HCT116 (cell line): ENCODE measurements around the gene SMIM20. TPM values are rescaled to one million over a fixed set of nuclear protein-coding genes. Genes with fewer than 3 reads are reported as not detected.

Experiments used
- ATAC-seq: fragments of 200-7000 bp; cut with Tn5 transposase; 2 replicates; pipeline ENCODE4 v1.9.1; 2020; ENCODE audit warnings: mild to moderate bottlenecking, moderate library complexity
- BruUV-seq: library from RNA; stranded (reverse); fragments of 400-500 nt; replicated peaks from 2 replicates; lab custom pipeline; 2021; lab: Mats Ljungman, UMichigan
- CTCF ChIA-PET: fragments of 300-600 bp; sonication (Branson Sonifier 250); formaldehyde crosslinking; loops from one replicate; lab custom pipeline; 2021; ENCODE audit warnings: antibody characterized with exemption; lab: Charles Lee
- POLR2A ChIA-PET: fragments of 300-600, 350-600 bp; sonication (Branson Sonifier 250); formaldehyde crosslinking; loops from one replicate; lab custom pipeline; 2021; ENCODE audit warnings: antibody characterized with exemption; lab: Charles Lee
- RAD21 ChIA-PET, 2 experiments: fragments of 300-600 bp; sonication (Branson Sonifier 250); formaldehyde crosslinking; loops; one replicate each; lab custom pipeline; 2023; ENCODE audit warnings: low total read pairs in 2 of 2; ENCODE audit not compliant: uncharacterized antibody in 2 of 2, unreplicated experiment in 2 of 2, low non-redundant PET in 1 of 2; lab: Charles Lee
- DNase-seq: peaks from one replicate; pipeline ENCODE4 v3.0.0-alpha.2; 2010; ENCODE audit warnings: low read depth, low spot score
- H2AFZ ChIP-seq: fragments of 200-600 bp; shearing (Covaris generic), sonication (generic); 2 replicates; pipeline ENCODE4 v1.6.1; 2017; ENCODE audit warnings: low read depth, mixed run types, mixed read lengths, antibody characterized with exemption, low read length; ENCODE audit not compliant: poor library complexity, severe bottlenecking
- H3K27ac ChIP-seq: 2 replicates; pipeline ENCODE4 v1.5.1; 2012; ENCODE audit warnings: low read depth, low read length
- H3K27me3 ChIP-seq: fragments of 200-600 bp; sonication (generic); 2 replicates; pipeline ENCODE4 v1.6.1; 2016; ENCODE audit warnings: mixed run types, low read length, mixed read lengths; ENCODE audit not compliant: insufficient read depth
- H3K36me3 ChIP-seq, 2 experiments: fragments of 200-500 bp in 1 of 2; fragments of 200-600 bp in 1 of 2; sonication (Bioruptor generic) in 1 of 2; sonication (generic) in 1 of 2; 2 replicates each; pipeline versions ENCODE4 v1.5.1 to v1.6.1; 2014 to 2016; ENCODE audit warnings: low read length in 2 of 2, inconsistent platforms in 1 of 2, mixed read lengths in 1 of 2, mixed run types in 1 of 2; ENCODE audit not compliant: insufficient read depth in 2 of 2, control insufficient read depth in 1 of 2
- H3K4me1 ChIP-seq, 2 experiments: fragments of 200-600 bp in 1 of 2; sonication (generic) in 1 of 2; 2 replicates each; pipeline versions ENCODE4 v1.5.1 to v1.6.1; 2012 to 2017; ENCODE audit warnings: low read length in 2 of 2, inconsistent platforms in 1 of 2, mild to moderate bottlenecking in 1 of 2, mixed read lengths in 1 of 2, mixed run types in 1 of 2, moderate library complexity in 1 of 2; ENCODE audit not compliant: insufficient read depth in 2 of 2, control insufficient read depth in 1 of 2
- H3K4me2 ChIP-seq: fragments of 200-600 bp; sonication (generic); 2 replicates; pipeline ENCODE4 v1.6.1; 2017; ENCODE audit warnings: mixed run types, low read length, mixed read lengths
- H3K4me3 ChIP-seq, 2 experiments: fragments of 200-600 bp in 1 of 2; sonication (generic) in 1 of 2; replicated peaks in 1 of 2; 2 replicates each; pipeline ENCODE4 v1.5.1; 2011 to 2016; ENCODE audit warnings: low read length in 2 of 2, control low read depth in 1 of 2, low read depth in 1 of 2, mild to moderate bottlenecking in 1 of 2, mixed read lengths in 1 of 2, mixed run types in 1 of 2
- H3K79me2 ChIP-seq: fragments of 200-600 bp; sonication (generic); 2 replicates; pipeline ENCODE4 v1.6.1; 2017; ENCODE audit warnings: mild to moderate bottlenecking, mixed run types, low read length, moderate library complexity, mixed read lengths; ENCODE audit not compliant: insufficient read depth
- H3K9ac ChIP-seq: fragments of 200-600 bp; sonication (generic); 2 replicates; pipeline ENCODE4 v1.6.1; 2016; ENCODE audit warnings: low read length, mixed read lengths
- H3K9me2 ChIP-seq: fragments of 200-600 bp; sonication (generic), shearing (Covaris generic); 2 replicates; pipeline ENCODE4 v1.6.1; 2017; ENCODE audit warnings: mixed run types, mild to moderate bottlenecking, moderate library complexity; ENCODE audit not compliant: insufficient read depth
- H3K9me3 ChIP-seq, 2 experiments: fragments of 200-500 bp in 1 of 2; fragments of 200-600 bp in 1 of 2; sonication (Bioruptor generic) in 1 of 2; sonication (generic) in 1 of 2; 2 replicates each; pipeline ENCODE4 v1.6.1; 2014 to 2017; ENCODE audit warnings: low read length in 2 of 2, mixed read lengths in 2 of 2, inconsistent platforms in 1 of 2, low read depth in 1 of 2, mild to moderate bottlenecking in 1 of 2, mixed run types in 1 of 2, moderate library complexity in 1 of 2; ENCODE audit not compliant: control insufficient read depth in 1 of 2, insufficient read depth in 1 of 2
- H4K20me1 ChIP-seq: fragments of 200-600 bp; sonication (generic), shearing (Covaris generic); 2 replicates; pipeline ENCODE4 v1.6.1; 2017; ENCODE audit warnings: mixed run types, mild to moderate bottlenecking, moderate library complexity; ENCODE audit not compliant: insufficient read depth
- CBX3 ChIP-seq: IDR thresholded peaks from 2 replicates; pipeline ENCODE4 v1.6.1; 2012; ENCODE audit warnings: low read depth
- CEBPB ChIP-seq: IDR thresholded peaks from 2 replicates; pipeline ENCODE4 v1.6.1; 2012; ENCODE audit warnings: low read depth
- CTCF ChIP-seq, 3 experiments: fragments of 200-600 bp in 1 of 3; sonication (generic) in 1 of 3; IDR thresholded peaks in 2 of 3; conservative IDR thresholded peaks in 1 of 3; 2 replicates each; pipeline ENCODE4 v1.5.1; 2012 to 2017; ENCODE audit warnings: low read depth in 2 of 3, low read length in 2 of 3, antibody characterized with exemption in 1 of 3, borderline replicate concordance in 1 of 3, control low read depth in 1 of 3, mild to moderate bottlenecking in 1 of 3, mixed read lengths in 1 of 3, mixed run types in 1 of 3, moderate library complexity in 1 of 3; ENCODE audit not compliant: insufficient read depth in 1 of 3
- EGR1 ChIP-seq: IDR thresholded peaks from 2 replicates; pipeline ENCODE4 v1.6.1; 2012; ENCODE audit warnings: low read depth
- ELF1 ChIP-seq: IDR thresholded peaks from 2 replicates; pipeline ENCODE4 v1.6.1; 2012; ENCODE audit warnings: low read depth, borderline replicate concordance
- EZH2 ChIP-seq: fragments of 200-600 bp; sonication (generic); IDR thresholded peaks from 2 replicates; pipeline ENCODE4 v1.6.1; 2017; ENCODE audit warnings: antibody characterized with exemption, mixed run types
- EZH2phosphoT487 ChIP-seq: fragments of 200-600 bp; IDR thresholded peaks from 2 replicates; pipeline ENCODE4 v1.6.1; 2018; ENCODE audit warnings: antibody characterized with exemption, borderline replicate concordance
- FOSL1 ChIP-seq: IDR thresholded peaks from 2 replicates; pipeline ENCODE4 v1.6.1; 2012; ENCODE audit warnings: low read depth
- JUND ChIP-seq: IDR thresholded peaks from 2 replicates; pipeline ENCODE4 v1.6.1; 2012
- POLR2A ChIP-seq: IDR thresholded peaks from 2 replicates; pipeline ENCODE4 v1.7.0; 2011; ENCODE audit warnings: borderline replicate concordance; ENCODE audit not compliant: insufficient read depth, insufficient read length; ENCODE audit errors: extremely low read depth
- POLR2AphosphoS5 ChIP-seq: IDR thresholded peaks from 2 replicates; pipeline ENCODE4 v1.6.1; 2011; ENCODE audit warnings: mild to moderate bottlenecking, low read depth, low read length, moderate library complexity
- RAD21 ChIP-seq: IDR thresholded peaks from 2 replicates; pipeline ENCODE4 v1.6.1; 2012; ENCODE audit warnings: low read depth, mild to moderate bottlenecking
- SIN3A ChIP-seq: IDR thresholded peaks from 2 replicates; pipeline ENCODE4 v1.6.1; 2012; ENCODE audit warnings: low read depth
- SP1 ChIP-seq: IDR thresholded peaks from 2 replicates; pipeline ENCODE4 v1.6.1; 2012; ENCODE audit warnings: low read depth
- SRF ChIP-seq: IDR thresholded peaks from 2 replicates; pipeline ENCODE4 v1.6.1; 2012; ENCODE audit warnings: low read depth
- TCF7L2 ChIP-seq: IDR thresholded peaks from 2 replicates; pipeline ENCODE4 v1.7.0; 2011; ENCODE audit warnings: borderline replicate concordance, inconsistent platforms; ENCODE audit not compliant: insufficient read depth, insufficient read length; ENCODE audit errors: extremely low read depth
- YY1 ChIP-seq: IDR thresholded peaks from 2 replicates; pipeline ENCODE4 v1.6.1; 2011; ENCODE audit warnings: low read length, low read depth, moderate library complexity, mild to moderate bottlenecking; ENCODE audit not compliant: insufficient replicate concordance; ENCODE audit errors: extremely low read depth
- ZBTB33 ChIP-seq: IDR thresholded peaks from 2 replicates; pipeline ENCODE4 v1.6.1; 2011; ENCODE audit warnings: mild to moderate bottlenecking, low read length, moderate library complexity; ENCODE audit not compliant: insufficient replicate concordance; ENCODE audit errors: extremely low read depth
- ZFX ChIP-seq: fragments of 450-650 bp; IDR thresholded peaks from 2 replicates; pipeline ENCODE4 v1.6.1; 2017
- ZNF274 ChIP-seq: fragments of 200-500 bp; sonication (Bioruptor generic); IDR thresholded peaks from 2 replicates; pipeline ENCODE4 v1.6.1; 2014; ENCODE audit warnings: mild to moderate bottlenecking, low read depth, low read length, inconsistent platforms
- intact Hi-C: fragments of 100-400 bp; cut with micrococcal nuclease; formaldehyde crosslinking; loops from 2 replicates; pipeline ENCODE4 v1.10.0; 2022
- total RNA-seq: library from RNA; stranded (reverse); gene quantifications from one replicate; pipeline ENCODE4 v1.2.1, GENCODE V29; 2021; ENCODE audit not compliant: unreplicated experiment

Gene SMIM20
- total RNA-seq, 1 experiment from 2014 or later, result 36.9 TPM

GRCh38 chr4:25965629-25966028, 51.6 kb downstream of the SMIM20 start:
- intact Hi-C loops, result no loop called here

More at GRCh38 chr4:25965629-25966028, 51.6 kb downstream of the SMIM20 start:
- DNase-seq, result no peak
- RAD21 ChIA-PET, result no interaction called here
- BruUV-seq, result no TSS peak
- H3K9me2 ChIP-seq, result no peaks in the 10 kb centered on the region
- CTCF ChIA-PET, result no interaction called here
- no peaks in the 10 kb centered on the region for H4K20me1 ChIP-seq
- POLR2A ChIA-PET, result no interaction called here
- H3K79me2 ChIP-seq, result no peaks in the 10 kb centered on the region
- H3K36me3 ChIP-seq, result no peaks in the 10 kb centered on the region
- ATAC-seq, result no peak
- no peak overlapping the region for H3K9ac ChIP-seq
- no peak overlapping the region for H3K27ac ChIP-seq
- no peaks in the 10 kb centered on the region for H3K9me3 ChIP-seq
- no peaks in the 10 kb centered on the region; a peak in 1 of 4 replicates for H3K4me1 ChIP-seq
- no peak overlapping the region for H3K4me2 ChIP-seq
- TF ChIP-seq POLR2A (no peak), CTCF (IDR thresholded peaks at IDR 0.05 in 2 of 3, conservative IDR thresholded peaks at IDR 0.05 in 1 of 3; ENCODE audit: borderline replicate concordance in 1 of 3, insufficient read depth in 1 of 3, low read depth in 2 of 3, low read length in 2 of 3) (no peak), EZH2 (no peak), ZBTB33 (no peak), EGR1 (no peak), TCF7L2 (no peak), EZH2phosphoT487 (no peak), SIN3A (no peak), CEBPB (no peak), POLR2AphosphoS5 (no peak), CBX3 (no peak), JUND (no peak), RAD21 (no peak), YY1 (no peak), FOSL1 (no peak), SP1 (no peak), ZFX (no peak), ELF1 (no peak), ZNF274 (no peak), SRF (no peak)
- H2AFZ ChIP-seq, result no peak overlapping the region
- no peak overlapping the region for H3K4me3 ChIP-seq
- H3K27me3 ChIP-seq, result no peaks in the 10 kb centered on the region
